ENCODE results near the gene ZCWPW1.

GRCh38 chr7:100407285-100408180 lies 21.0 kb downstream of the ZCWPW1 start:
- no peak for TF ChIP-seq ZNF462 (CRISPR knock-in tag; IDR thresholded peaks at IDR 0.05)
- TF ChIP-seq NANOG (IDR thresholded peaks at IDR 0.05; ENCODE audit: borderline replicate concordance): no peak
- no peak for TF ChIP-seq ETS1 (IDR thresholded peaks at IDR 0.05)
- no peak for TF ChIP-seq POLR2AphosphoS5 (IDR thresholded peaks at IDR 0.05; ENCODE audit: low read depth)
- TF ChIP-seq CTCF (conservative IDR thresholded peaks at IDR 0.05; ENCODE audit: low read depth in 2 of 2): peak; percentile 73 to 82
- no peak for TF ChIP-seq ZNF114 (CRISPR knock-in tag; IDR thresholded peaks at IDR 0.05)
- no peak for TF ChIP-seq EZH2 (IDR thresholded peaks at IDR 0.05; ENCODE audit: low read depth, unreplicated experiment)
- no peak for TF ChIP-seq REST (IDR thresholded peaks at IDR 0.05; ENCODE audit: unreplicated experiment)
- no peak for TF ChIP-seq JUNB (IDR thresholded peaks at IDR 0.05; ENCODE audit: unreplicated experiment)

Measured in GM23338 (cell line).